Stimulated activated CD4-positive, alpha-beta T cell treated with anti-CD3 and anti-CD28 coated beads, Interleukin-2, amount 100 ng/mL, for 24 hours (primary cell): ENCODE data around the gene GLDC.
"Not testable (repeated sequence)": the region's sequence is repeated elsewhere in the genome, so short reads cannot be mapped to it uniquely, and the experiment has no call there.

ENCODE experiments used
- DNase-seq, 2 donors: peaks; one replicate each; pipeline ENCODE4 v3.0.0-alpha.2; 2020

GLDC gene

GRCh38 chr9:6562871-6563430, 82.6 kb downstream of the GLDC start:
- no peak for DNase-seq

- DNase-seq, result no peak
Measured at GRCh38 chr9:6562201-6562600, 83.3 kb downstream of the GLDC start.

- DNase-seq, result no peak
Measured at GRCh38 chr9:6557883-6558616, 87.5 kb downstream of the GLDC start.

GRCh38 chr9:6553866-6554265, 91.7 kb downstream of the GLDC start:
- DNase-seq, result no peak

GRCh38 chr9:6552498-6553121, 92.9 kb downstream of the GLDC start:
- DNase-seq, result no peak

- no peak for DNase-seq
Measured at GRCh38 chr9:6552033-6552432, 93.5 kb downstream of the GLDC start.

- no peak for DNase-seq
Measured at GRCh38 chr9:6551136-6551535, 94.4 kb downstream of the GLDC start.

- no peak for DNase-seq
Measured at GRCh38 chr9:6549106-6549800, 96.3 kb downstream of the GLDC start.

- no peak for DNase-seq
Measured at GRCh38 chr9:6545017-6545691, 100.4 kb downstream of the GLDC start.

GRCh38 chr9:6543204-6543603, 102.3 kb downstream of the GLDC start:
- DNase-seq, result no peak

- not testable (repeated sequence) for DNase-seq
Measured at GRCh38 chr9:6542617-6543016, 102.9 kb downstream of the GLDC start.

- DNase-seq, result no peak
Measured at GRCh38 chr9:6538666-6539071, 106.9 kb downstream of the GLDC start.

- DNase-seq, result no peak
Measured at GRCh38 chr9:6535594-6535993, 109.9 kb downstream of the GLDC start.

GRCh38 chr9:6525326-6526045, 120.0 kb downstream of the GLDC start:
- DNase-seq, result no peak

GRCh38 chr9:6522263-6522662, 123.3 kb downstream of the GLDC start:
- DNase-seq, result no peak

GRCh38 chr9:6512085-6512657, 133.4 kb downstream of the GLDC start:
- no peak for DNase-seq

GRCh38 chr9:6506571-6506970, 139.0 kb downstream of the GLDC start:
- no peak for DNase-seq

GRCh38 chr9:6502399-6502798, 143.1 kb downstream of the GLDC start:
- DNase-seq, result no peak

- DNase-seq, result no peak
Measured at GRCh38 chr9:6501526-6502210, 143.9 kb downstream of the GLDC start.

GRCh38 chr9:6498982-6499381, 146.5 kb downstream of the GLDC start:
- no peak for DNase-seq

- no peak for DNase-seq
Measured at GRCh38 chr9:6495466-6495865, 150.1 kb downstream of the GLDC start.

GRCh38 chr9:6490863-6491262, 154.7 kb downstream of the GLDC start:
- no peak for DNase-seq
